OCI-LY7 (cell line): ENCODE measurements around the gene DNAH11.

Experiments
- CTCF ChIP-seq: fragments of 200-600 bp; sonication (generic); conservative IDR thresholded peaks from 2 replicates; pipeline ENCODE4 v1.5.1; 2014; ENCODE audit warnings: mild to moderate bottlenecking, antibody characterized with exemption, low read length, moderate library complexity, mixed read lengths
- EZH2phosphoT487 ChIP-seq: fragments of 200-600 bp; sonication (generic); IDR thresholded peaks from 2 replicates; pipeline ENCODE4 v1.6.1; 2018; ENCODE audit warnings: low read depth, borderline replicate concordance, mild to moderate bottlenecking, mixed run types, antibody characterized with exemption, low read length, moderate library complexity, mixed read lengths

DNA sequence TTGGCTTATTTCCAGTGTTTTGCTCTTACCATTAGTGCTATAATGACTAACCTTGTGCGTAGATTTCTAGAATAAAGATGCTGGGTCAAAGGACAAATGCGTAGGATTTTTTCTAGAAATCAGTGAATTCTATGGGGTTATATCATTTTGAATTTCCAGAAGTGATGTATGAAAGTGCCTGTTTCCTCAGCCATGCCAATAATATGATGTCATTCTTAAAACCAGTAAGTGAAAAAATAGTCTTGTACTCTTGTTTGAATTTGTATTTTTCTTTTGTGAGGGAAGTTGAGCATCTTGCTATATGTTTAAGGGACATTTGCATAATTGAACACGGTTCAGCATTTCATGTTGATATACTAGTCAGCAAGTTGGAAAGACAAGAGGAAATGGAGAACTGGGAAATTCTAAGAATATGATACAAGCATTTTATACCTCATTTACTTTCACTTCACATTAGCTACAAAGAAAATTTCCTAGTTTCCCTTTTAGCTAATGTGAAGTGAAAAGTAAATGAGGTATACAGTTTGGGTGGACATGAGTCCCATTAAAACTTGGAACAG, 3.8 kb upstream of the DNAH11 start:
- TF ChIP-seq CTCF = no peak
- TF ChIP-seq EZH2phosphoT487 = no peak
